WI38 (cell line): ENCODE data around the gene METTL22.

ENCODE experiments used
- H3K4me3 ChIP-seq: 2 replicates; pipeline ENCODE4 v1.5.1; 2011; ENCODE audit warnings: low read depth, mild to moderate bottlenecking, control low read depth, low read length
- CTCF ChIP-seq: IDR thresholded peaks from 2 replicates; pipeline ENCODE4 v1.5.1; 2012; ENCODE audit warnings: low read depth, mild to moderate bottlenecking, control low read depth, low read length

METTL22 gene

GRCh38 chr16:8631818-8632465 lies 10.4 kb downstream of the METTL22 start:
- no peak for TF ChIP-seq CTCF
- no peak overlapping the region for H3K4me3 ChIP-seq

- H3K4me3 ChIP-seq: no peak overlapping the region
- TF ChIP-seq CTCF: no peak
Measured at GRCh38 chr16:8632675-8633182, 11.2 kb downstream of the METTL22 start.

- TF ChIP-seq CTCF: peak; percentile 31
Measured at GRCh38 chr16:8634991-8635736, 13.7 kb downstream of the METTL22 start.

GRCh38 chr16:8639694-8640093 lies 18.2 kb downstream of the METTL22 start:
- no peak overlapping the region for H3K4me3 ChIP-seq
- no peak for TF ChIP-seq CTCF

More at GRCh38 chr16:8634991-8635736, 13.7 kb downstream of the METTL22 start:
- no peak overlapping the region for H3K4me3 ChIP-seq

- TF ChIP-seq CTCF: no peak
- H3K4me3 ChIP-seq: no peak overlapping the region
Measured at GRCh38 chr16:8641671-8642070, 20.2 kb downstream of the METTL22 start.

GRCh38 chr16:8642146-8642545 lies 20.6 kb downstream of the METTL22 start:
- TF ChIP-seq CTCF: no peak
- H3K4me3 ChIP-seq: no peak overlapping the region
